Measurements from ENCODE around the gene DNAJC1.

The DNAJC1 gene

GRCh38 chr10:22005763-22006162 lies 2.2 kb upstream of the DNAJC1 start:
- no peak for DNase-seq

- DNase-seq: no peak
Observed at GRCh38 chr10:22003964-22004281, 393 bp upstream of the DNAJC1 start.

- no peak for DNase-seq
Observed at GRCh38 chr10:22002591-22003176, 846 bp downstream of the DNAJC1 start.

- no peak for DNase-seq
Observed at GRCh38 chr10:21995557-21995956, 8.0 kb downstream of the DNAJC1 start.

- peak; percentile 28 for DNase-seq
Observed at GRCh38 chr10:21993360-21994001, 10.0 kb downstream of the DNAJC1 start.

GRCh38 chr10:21991785-21992184 lies 11.7 kb downstream of the DNAJC1 start:
- no peak for DNase-seq

- no peak for DNase-seq
Observed at GRCh38 chr10:21990449-21990848, 13.1 kb downstream of the DNAJC1 start.

- DNase-seq: peak; percentile 7
Observed at GRCh38 chr10:21989453-21990154, 13.9 kb downstream of the DNAJC1 start.

GRCh38 chr10:21985541-21985940 lies 18.0 kb downstream of the DNAJC1 start:
- DNase-seq: no peak

GRCh38 chr10:21981118-21981517 lies 22.4 kb downstream of the DNAJC1 start:
- DNase-seq: no peak

- DNase-seq: no peak
Observed at GRCh38 chr10:21980691-21981090, 22.8 kb downstream of the DNAJC1 start.

GRCh38 chr10:21978191-21978862 lies 25.2 kb downstream of the DNAJC1 start:
- DNase-seq: no peak

GRCh38 chr10:21976739-21977138 lies 26.8 kb downstream of the DNAJC1 start:
- DNase-seq: peak; percentile 16

GRCh38 chr10:21976280-21976679 lies 27.2 kb downstream of the DNAJC1 start:
- no peak for DNase-seq

GRCh38 chr10:21975378-21975990 lies 28.0 kb downstream of the DNAJC1 start:
- DNase-seq: peak; percentile 14

- DNase-seq: no peak
Observed at GRCh38 chr10:21972584-21972983, 30.9 kb downstream of the DNAJC1 start.

- no peak for DNase-seq
Observed at GRCh38 chr10:21969326-21970287, 33.9 kb downstream of the DNAJC1 start.

GRCh38 chr10:21964983-21965665 lies 38.4 kb downstream of the DNAJC1 start:
- no peak for DNase-seq

- DNase-seq: no peak
Observed at GRCh38 chr10:21962358-21962757, 41.2 kb downstream of the DNAJC1 start.

GRCh38 chr10:21961847-21962246 lies 41.7 kb downstream of the DNAJC1 start:
- DNase-seq: no peak

GRCh38 chr10:21959998-21960397 lies 43.5 kb downstream of the DNAJC1 start:
- no peak for DNase-seq

GRCh38 chr10:21954690-21955089 lies 48.8 kb downstream of the DNAJC1 start:
- no peak for DNase-seq

Measured in NCI-H2227 treated with DMSO at 0.1 percent for 48 hours (cell line).